Endodermal cell (in vitro differentiated cells): ENCODE data around the gene LRMDA. TPM values are rescaled to one million over a fixed set of nuclear protein-coding genes. Genes with fewer than 3 reads are reported as not detected.

ENCODE experiments used
- DNase-seq: peaks from one replicate; pipeline ENCODE4 v3.0.0-alpha.2; 2017
- H3K27ac ChIP-seq: 2 replicates; pipeline ENCODE4 v1.5.1; 2013; ENCODE audit warnings: mild to moderate bottlenecking, low read depth, low read length, moderate library complexity
- H3K27me3 ChIP-seq: 2 replicates; pipeline ENCODE4 v1.6.1; 2013; ENCODE audit warnings: mild to moderate bottlenecking, low read length, moderate library complexity; ENCODE audit not compliant: insufficient read depth, control insufficient read depth, poor library complexity, severe bottlenecking
- H3K36me3 ChIP-seq: 2 replicates; pipeline ENCODE4 v1.7.0; 2013; ENCODE audit warnings: mild to moderate bottlenecking, low read length, moderate library complexity; ENCODE audit not compliant: control insufficient read depth, insufficient read depth
- H3K4me1 ChIP-seq: one replicate; pipeline ENCODE4 v1.7.0; 2013; ENCODE audit warnings: low read length; ENCODE audit not compliant: control insufficient read depth, insufficient read depth
- H3K4me3 ChIP-seq: 2 replicates; pipeline ENCODE4 v1.5.1; 2013; ENCODE audit warnings: mild to moderate bottlenecking, low read length, moderate library complexity
- H3K9ac ChIP-seq: 2 replicates; pipeline ENCODE4 v1.6.1; 2013; ENCODE audit warnings: mild to moderate bottlenecking, low read length, moderate library complexity; ENCODE audit not compliant: poor library complexity, severe bottlenecking; ENCODE audit errors: extremely low read depth
- H3K9me3 ChIP-seq: 2 replicates; pipeline ENCODE4 v1.6.1; 2013; ENCODE audit warnings: mild to moderate bottlenecking, low read length, moderate library complexity; ENCODE audit not compliant: control insufficient read depth
- H3K27ac Mint-ChIP-seq: 2 replicates; pipeline ENCODE4 v1.8.0; 2020; ENCODE audit warnings: mixed read lengths
- H3K27me3 Mint-ChIP-seq: 2 replicates; pipeline ENCODE4 v1.8.0; 2021; ENCODE audit warnings: mild to moderate bottlenecking, mixed read lengths; ENCODE audit not compliant: insufficient read depth
- H3K36me3 Mint-ChIP-seq: 2 replicates; pipeline ENCODE4 v1.8.0; 2020; ENCODE audit warnings: low read depth, mixed read lengths
- H3K4me1 Mint-ChIP-seq: 2 replicates; pipeline ENCODE4 v1.8.0; 2020; ENCODE audit warnings: mixed read lengths
- H3K4me3 Mint-ChIP-seq: 2 replicates; pipeline ENCODE4 v1.8.0; 2020; ENCODE audit warnings: mild to moderate bottlenecking, moderate library complexity, mixed read lengths
- H3K9me3 Mint-ChIP-seq: 2 replicates; pipeline ENCODE4 v1.8.0; 2020; ENCODE audit warnings: mild to moderate bottlenecking, mixed read lengths
- CTCF ChIP-seq: fragments of 200-600 bp; sonication (generic); conservative IDR thresholded peaks from 2 replicates; pipeline ENCODE4 v1.5.0; 2021; ENCODE audit warnings: antibody characterized with exemption, mild to moderate bottlenecking
- WGBS, 2 experiments: methylation state at CpG; one replicate each; pipeline versions ENCODE4 v1.1.5 to v1.1.7; 2013; ENCODE audit warnings: missing lambda C conversion rate in 2 of 2, mixed read lengths in 1 of 2; ENCODE audit not compliant: insufficient coverage in 1 of 2, insufficient read length in 1 of 2; 5-methylcytosine and 5-hydroxymethylcytosine counted together
- total RNA-seq, 2 donors: library from RNA; stranded (reverse); fragmentation: NEBNext Ultra II Directional in 1 of 2; extraction: Animal tissue kit (Norgen Biotek cat#: 25700) in 1 of 2; gene quantifications; 2 replicates in 1 of 2; 3 replicates in 1 of 2; pipeline ENCODE4 v1.2.1, GENCODE V29; 2021

LRMDA gene
- total RNA-seq, 2 donors from 2014 or later = 1.7 to 5.1 TPM

- no peaks in the 10 kb centered on the region for H3K9me3 Mint-ChIP-seq
- H3K4me3 ChIP-seq = no peak overlapping the region
- no peak overlapping the region for H3K9ac ChIP-seq
- H3K4me1 ChIP-seq = no peaks in the 10 kb centered on the region
- no peaks in the 10 kb centered on the region for H3K27me3 Mint-ChIP-seq
- H3K27me3 ChIP-seq = no peaks in the 10 kb centered on the region
- no peak for TF ChIP-seq CTCF
- H3K4me3 Mint-ChIP-seq = no peak overlapping the region
- no peak overlapping the region for H3K27ac Mint-ChIP-seq
- no peak overlapping the region for H3K27ac ChIP-seq
- no peaks in the 10 kb centered on the region for H3K36me3 Mint-ChIP-seq
- DNase-seq = no peak
- no peaks in the 10 kb centered on the region for H3K4me1 Mint-ChIP-seq
- no peaks in the 10 kb centered on the region for H3K9me3 ChIP-seq
- H3K36me3 ChIP-seq = no peaks in the 10 kb centered on the region
- WGBS, 2 experiments = 88 to 95% methylated on average over 3 to 4 of the region's 4 CpGs
Observed at GRCh38 chr10:75954486-75954885, 523.1 kb downstream of the LRMDA start.

DNA sequence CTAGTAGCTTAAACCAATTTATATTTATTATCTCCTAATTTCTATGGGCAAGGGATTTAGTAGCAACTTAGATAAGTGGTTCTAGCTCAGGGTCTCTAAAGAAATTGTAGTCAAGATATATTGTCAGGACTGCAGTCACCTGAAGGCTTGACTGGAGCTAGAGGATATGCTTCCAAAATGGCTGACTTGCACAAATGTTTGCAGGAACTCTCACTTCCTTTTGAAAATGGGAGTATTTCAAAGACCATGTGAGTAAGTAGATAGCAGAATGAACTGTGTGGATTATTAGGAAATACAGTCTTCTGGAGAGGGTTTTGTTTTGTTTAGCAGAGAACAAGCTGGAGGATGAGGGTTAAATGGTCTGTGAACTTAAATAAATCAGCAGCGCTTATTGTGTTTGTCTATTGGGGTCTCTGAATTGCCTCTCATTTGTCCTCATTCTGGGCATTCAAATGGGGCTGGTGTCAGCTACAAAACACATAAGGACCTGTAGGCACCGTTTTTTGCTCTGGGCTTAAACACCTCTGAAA, 524.6 kb downstream of the LRMDA start:
- H3K27ac Mint-ChIP-seq = no peak overlapping the region
- Histone ChIP-seq H3K4me1 (no peaks in the 10 kb centered on the region), H3K27ac (no peak overlapping the region), H3K36me3 (no peaks in the 10 kb centered on the region), H3K4me3 (no peak overlapping the region), H3K9me3 (no peaks in the 10 kb centered on the region), H3K9ac (no peak overlapping the region), H3K27me3 (no peaks in the 10 kb centered on the region)
- H3K4me1 Mint-ChIP-seq = no peaks in the 10 kb centered on the region
- TF ChIP-seq CTCF = no peak
- H3K4me3 Mint-ChIP-seq = no peak overlapping the region
- DNase-seq = no peak
- H3K36me3 Mint-ChIP-seq = no peaks in the 10 kb centered on the region
- H3K9me3 Mint-ChIP-seq = no peaks in the 10 kb centered on the region
- WGBS, 2 experiments = 94 to 100% methylated on average over 1 to 2 of the region's 2 CpGs
- H3K27me3 Mint-ChIP-seq = no peaks in the 10 kb centered on the region

GRCh38 chr10:75956624-75957023, 525.2 kb downstream of the LRMDA start:
- H3K9me3 Mint-ChIP-seq = no peaks in the 10 kb centered on the region
- no peaks in the 10 kb centered on the region for H3K4me1 Mint-ChIP-seq
- no peaks in the 10 kb centered on the region for H3K9me3 ChIP-seq
- no peak overlapping the region for H3K27ac Mint-ChIP-seq
- no peaks in the 10 kb centered on the region for H3K27me3 Mint-ChIP-seq
- no peak overlapping the region for H3K4me3 ChIP-seq
- no peak for DNase-seq
- no peak overlapping the region for H3K4me3 Mint-ChIP-seq
- no peaks in the 10 kb centered on the region for H3K36me3 Mint-ChIP-seq
- H3K36me3 ChIP-seq = no peaks in the 10 kb centered on the region
- 86 to 94% methylated on average over 2 of the region's 2 CpGs for WGBS, 2 experiments
- peak overlapping the region; percentile 98 for H3K27ac ChIP-seq
- H3K9ac ChIP-seq = no peak overlapping the region
- no peak for TF ChIP-seq CTCF
- H3K4me1 ChIP-seq = no peaks in the 10 kb centered on the region
- no peaks in the 10 kb centered on the region for H3K27me3 ChIP-seq
